Suppressor macrophage treated with lipopolysaccharide for 4 hours (primary cell): ENCODE measurements around the gene MPRIP.
A peak's percentile ranks its signal among the peaks of the same experiment; 100 is the strongest.

Source experiments
- DNase-seq: peaks from one replicate; pipeline ENCODE4 v3.0.0-alpha.2; 2020

Gene MPRIP

GRCh38 chr17:17226451-17227265 lies 184.4 kb downstream of the MPRIP start:
- no peak for DNase-seq

GRCh38 chr17:17227608-17228520 lies 185.6 kb downstream of the MPRIP start:
- DNase-seq, result no peak

GRCh38 chr17:17228521-17229279 lies 186.4 kb downstream of the MPRIP start:
- DNase-seq, result no peak

- DNase-seq, result no peak
Measured at GRCh38 chr17:17229416-17230384, 187.4 kb downstream of the MPRIP start.

GRCh38 chr17:17231621-17232302 lies 189.5 kb downstream of the MPRIP start:
- DNase-seq, result no peak

GRCh38 chr17:17232303-17232621 lies 190.0 kb downstream of the MPRIP start:
- DNase-seq, result no peak

- peak; percentile 35 for DNase-seq
Measured at GRCh38 chr17:17235212-17236174, 193.2 kb downstream of the MPRIP start.

- peak; percentile 19 for DNase-seq
Measured at GRCh38 chr17:17236295-17237025, 194.2 kb downstream of the MPRIP start.

GRCh38 chr17:17237026-17237799 lies 195.0 kb downstream of the MPRIP start, which contains the start of gene FLCN:
TSS of gene FLCN (minus strand) at chr17:17237168. CDS start at chr17:17228137, 9,031 bp downstream.
- peak; percentile 96 for DNase-seq

- no peak for DNase-seq
Measured at GRCh38 chr17:17239832-17240231, 197.6 kb downstream of the MPRIP start.

- no peak for DNase-seq
Measured at GRCh38 chr17:17241656-17242055, 199.4 kb downstream of the MPRIP start.

- DNase-seq, result no peak
Measured at GRCh38 chr17:17242246-17242645, 200.0 kb downstream of the MPRIP start.
